Epithelial cell of proximal tubule (primary cell): ENCODE results near the gene RHCG. TPM values are rescaled to one million over a fixed set of nuclear protein-coding genes. Genes with fewer than 3 reads are reported as not detected.

Experiments
- DNase-seq: peaks from one replicate; pipeline ENCODE4 v3.0.0-alpha.2; 2011; ENCODE audit warnings: low read depth
- H3K4me3 ChIP-seq: 2 replicates; pipeline ENCODE4 v1.5.1; 2011; ENCODE audit warnings: low read depth, mild to moderate bottlenecking, low read length
- total RNA-seq: library from RNA; depleted of rRNA; stranded (reverse); fragments of >200 nt; gene quantifications from 2 replicates; pipeline ENCODE4 v1.2.3, GENCODE V29; 2015
- TF ChIP-seq, protein P1 (sequence below): conservative IDR thresholded peaks from 2 replicates; pipeline ENCODE4 v1.5.1; 2012; ENCODE audit warnings: low read depth, mild to moderate bottlenecking, low read length

RHCG gene
- total RNA-seq, 1 donor from 2014 or later = not detected

DNA sequence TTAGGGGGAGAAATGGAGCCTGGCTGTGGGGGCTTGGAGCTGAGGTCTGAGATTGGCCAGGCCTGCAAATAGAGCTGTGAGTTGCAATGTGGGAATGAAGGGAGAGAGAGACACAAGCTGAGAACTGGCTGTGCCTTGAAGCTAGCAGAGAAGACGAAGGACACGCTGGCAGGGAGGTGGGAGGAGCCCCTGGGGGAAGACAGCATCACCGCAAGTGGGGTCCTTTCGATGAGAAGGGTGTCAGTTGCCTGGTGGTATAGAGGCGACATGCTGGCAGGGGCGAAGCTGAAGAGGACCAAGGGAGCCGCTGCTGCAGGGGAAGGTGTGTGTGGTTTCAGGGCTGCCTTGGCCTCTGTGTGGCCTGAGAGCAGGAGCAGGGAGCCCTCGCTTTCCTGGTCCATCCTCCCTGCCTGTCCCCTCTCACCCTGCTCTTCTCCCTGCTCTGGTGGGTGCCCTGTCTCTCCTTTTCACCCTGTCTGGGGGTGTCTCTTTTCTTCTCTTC lies 5.5 kb downstream of the RHCG start:
- TF ChIP-seq, protein P1, sequence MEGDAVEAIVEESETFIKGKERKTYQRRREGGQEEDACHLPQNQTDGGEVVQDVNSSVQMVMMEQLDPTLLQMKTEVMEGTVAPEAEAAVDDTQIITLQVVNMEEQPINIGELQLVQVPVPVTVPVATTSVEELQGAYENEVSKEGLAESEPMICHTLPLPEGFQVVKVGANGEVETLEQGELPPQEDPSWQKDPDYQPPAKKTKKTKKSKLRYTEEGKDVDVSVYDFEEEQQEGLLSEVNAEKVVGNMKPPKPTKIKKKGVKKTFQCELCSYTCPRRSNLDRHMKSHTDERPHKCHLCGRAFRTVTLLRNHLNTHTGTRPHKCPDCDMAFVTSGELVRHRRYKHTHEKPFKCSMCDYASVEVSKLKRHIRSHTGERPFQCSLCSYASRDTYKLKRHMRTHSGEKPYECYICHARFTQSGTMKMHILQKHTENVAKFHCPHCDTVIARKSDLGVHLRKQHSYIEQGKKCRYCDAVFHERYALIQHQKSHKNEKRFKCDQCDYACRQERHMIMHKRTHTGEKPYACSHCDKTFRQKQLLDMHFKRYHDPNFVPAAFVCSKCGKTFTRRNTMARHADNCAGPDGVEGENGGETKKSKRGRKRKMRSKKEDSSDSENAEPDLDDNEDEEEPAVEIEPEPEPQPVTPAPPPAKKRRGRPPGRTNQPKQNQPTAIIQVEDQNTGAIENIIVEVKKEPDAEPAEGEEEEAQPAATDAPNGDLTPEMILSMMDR = no peak
- H3K4me3 ChIP-seq = no peak overlapping the region

GRCh38 chr15:89490081-89490813 lies 6.1 kb downstream of the RHCG start:
- H3K4me3 ChIP-seq = no peak overlapping the region
- DNase-seq = no peak
- TF ChIP-seq, protein P1 = no peak

More for the DNA sequence above, 5.5 kb downstream of the RHCG start:
- DNase-seq = no peak

DNA sequence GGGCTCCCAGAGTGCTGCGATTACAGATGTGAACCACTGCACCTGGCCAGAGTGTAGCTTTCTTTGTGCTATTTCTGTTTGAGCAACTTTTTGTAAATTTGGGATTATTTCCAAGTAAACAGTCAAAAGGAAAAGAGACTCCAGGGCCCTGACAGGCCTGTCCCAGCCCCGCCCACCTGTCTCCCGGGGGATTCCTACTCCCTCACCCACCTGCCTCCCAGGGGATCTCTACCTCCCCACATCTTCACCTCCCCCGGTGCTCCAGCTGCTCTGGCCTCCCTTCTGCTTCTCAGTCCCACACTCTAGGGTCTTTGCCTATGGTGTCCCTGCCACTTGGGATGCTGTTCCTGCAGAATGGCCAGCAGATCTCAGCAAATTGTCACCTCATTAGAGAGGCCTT lies 7.0 kb downstream of the RHCG start:
- TF ChIP-seq, protein P1 = no peak
- H3K4me3 ChIP-seq = no peak overlapping the region

GRCh38 chr15:89487791-89488190 lies 8.6 kb downstream of the RHCG start:
- TF ChIP-seq, protein P1 = no peak
- DNase-seq = no peak
- H3K4me3 ChIP-seq = no peak overlapping the region

More for the DNA sequence above, 7.0 kb downstream of the RHCG start:
- DNase-seq = no peak

- H3K4me3 ChIP-seq = no peak overlapping the region
- DNase-seq = no peak
- TF ChIP-seq, protein P1 = no peak
Measured at GRCh38 chr15:89486726-89487050, 9.7 kb downstream of the RHCG start.

GRCh38 chr15:89483079-89483478 lies 13.3 kb downstream of the RHCG start:
- no peak for DNase-seq
- H3K4me3 ChIP-seq = no peak overlapping the region
- TF ChIP-seq, protein P1 = no peak

GRCh38 chr15:89482139-89482538 lies 14.2 kb downstream of the RHCG start:
- TF ChIP-seq, protein P1 = no peak
- no peak for DNase-seq
- H3K4me3 ChIP-seq = no peak overlapping the region
